Kidney epithelial cell (primary cell): ENCODE results near the gene PUS1. TPM values are rescaled to one million over a fixed set of nuclear protein-coding genes. Genes with fewer than 3 reads are reported as not detected.

Experiments used
- DNase-seq: peaks from one replicate; pipeline ENCODE4 v3.0.0-alpha.2; 2010; ENCODE audit warnings: low read depth
- H3K27me3 ChIP-seq: 2 replicates; pipeline ENCODE4 v1.6.0; 2011; ENCODE audit warnings: low read length; ENCODE audit not compliant: control insufficient read depth, insufficient read depth
- H3K36me3 ChIP-seq: 2 replicates; pipeline ENCODE4 v1.5.1; 2011; ENCODE audit warnings: low read length; ENCODE audit not compliant: control insufficient read depth, insufficient read depth
- H3K4me3 ChIP-seq: 2 replicates; pipeline ENCODE4 v1.5.1; 2011; ENCODE audit warnings: low read depth, mild to moderate bottlenecking, control low read depth, low read length
- CTCF ChIP-seq: IDR thresholded peaks from 2 replicates; pipeline ENCODE4 v1.5.1; 2011; ENCODE audit warnings: mild to moderate bottlenecking, moderate library complexity, low read length, control low read depth, inconsistent platforms; ENCODE audit not compliant: insufficient read depth, poor library complexity, severe bottlenecking
- total RNA-seq: library from RNA; depleted of rRNA; stranded (reverse); fragments of >200 nt; gene quantifications from 2 replicates; pipeline ENCODE4 v1.2.3, GENCODE V29; 2015

The PUS1 gene
- total RNA-seq, 1 donor from 2014 or later: 22.9 TPM

- Histone ChIP-seq H3K36me3 (peaks cover 1% of the 10 kb centered on the region), H3K4me3 (no peak overlapping the region), H3K27me3 (no peaks in the 10 kb centered on the region)
- DNase-seq: no peak
- no peak for TF ChIP-seq CTCF
Observed at GRCh38 chr12:131901431-131902331, 27.4 kb upstream of the PUS1 start.

- Histone ChIP-seq H3K27me3 (no peaks in the 10 kb centered on the region), H3K4me3 (no peak overlapping the region), H3K36me3 (peaks cover 1% of the 10 kb centered on the region)
- no peak for DNase-seq
- no peak for TF ChIP-seq CTCF
Observed at GRCh38 chr12:131902332-131903241, 26.5 kb upstream of the PUS1 start.

GRCh38 chr12:131903270-131904255 is 25.5 kb upstream of the PUS1 start:
- Histone ChIP-seq H3K36me3 (peaks cover 1% of the 10 kb centered on the region), H3K4me3 (no peak overlapping the region), H3K27me3 (no peaks in the 10 kb centered on the region)
- DNase-seq: no peak
- no peak for TF ChIP-seq CTCF

- Histone ChIP-seq H3K4me3 (no peak overlapping the region), H3K27me3 (no peaks in the 10 kb centered on the region), H3K36me3 (peaks cover 1% of the 10 kb centered on the region)
- DNase-seq: no peak
- TF ChIP-seq CTCF: no peak
Observed at GRCh38 chr12:131904346-131904745, 24.7 kb upstream of the PUS1 start.

- no peak overlapping the region for H3K4me3 ChIP-seq
- H3K36me3 ChIP-seq: peaks cover 1% of the 10 kb centered on the region
- no peak for TF ChIP-seq CTCF
- DNase-seq: no peak
- H3K27me3 ChIP-seq: no peaks in the 10 kb centered on the region
Observed at GRCh38 chr12:131905081-131905629, 23.9 kb upstream of the PUS1 start.
